Neuronal stem cell (in vitro differentiated cells): ENCODE data around the gene CNPY1.

ENCODE experiments used
- DNase-seq: peaks from one replicate; pipeline ENCODE4 v3.0.0-alpha.2; 2013; ENCODE audit warnings: low spot score
- H2AFZ ChIP-seq: one replicate; pipeline ENCODE4 v1.6.1; 2013; ENCODE audit warnings: mild to moderate bottlenecking, low read length, inconsistent platforms
- H2AK5ac ChIP-seq: 2 replicates; pipeline ENCODE4 v1.6.1; 2013; ENCODE audit warnings: low read depth, mild to moderate bottlenecking, inconsistent platforms, low read length, moderate library complexity, mixed read lengths
- H2BK120ac ChIP-seq: 2 replicates; pipeline ENCODE4 v1.6.1; 2013; ENCODE audit warnings: low read depth, mild to moderate bottlenecking, inconsistent platforms, low read length, moderate library complexity, mixed read lengths
- H2BK12ac ChIP-seq: one replicate; pipeline ENCODE4 v1.6.1; 2013; ENCODE audit warnings: low read length, inconsistent platforms
- H2BK15ac ChIP-seq: 2 replicates; pipeline ENCODE4 v1.6.1; 2013; ENCODE audit warnings: mild to moderate bottlenecking, low read length, inconsistent platforms, mixed read lengths
- H2BK5ac ChIP-seq: one replicate; pipeline ENCODE4 v1.6.1; 2013; ENCODE audit warnings: inconsistent platforms, mild to moderate bottlenecking, low read length, moderate library complexity
- H3K14ac ChIP-seq: one replicate; pipeline ENCODE4 v1.6.1; 2013; ENCODE audit warnings: low read length, inconsistent platforms
- H3K18ac ChIP-seq: 2 replicates; pipeline ENCODE4 v1.6.1; 2013; ENCODE audit warnings: low read length, inconsistent platforms
- H3K23ac ChIP-seq: 2 replicates; pipeline ENCODE4 v1.6.1; 2013; ENCODE audit warnings: low read depth, mild to moderate bottlenecking, mixed read lengths, low read length, inconsistent platforms; ENCODE audit not compliant: poor library complexity
- H3K27ac ChIP-seq: replicated peaks from 3 replicates; pipeline ENCODE4 v1.5.1; 2013; ENCODE audit warnings: low read length, inconsistent platforms
- H3K27me3 ChIP-seq, 3 experiments: 2 replicates each; pipeline ENCODE4 v1.6.1; 2013; ENCODE audit warnings: low read length in 3 of 3, mild to moderate bottlenecking in 2 of 3, inconsistent platforms in 1 of 3, low read depth in 1 of 3, mixed read lengths in 1 of 3, moderate library complexity in 1 of 3; ENCODE audit not compliant: control insufficient read depth in 3 of 3, insufficient read depth in 3 of 3
- H3K36me3 ChIP-seq, 2 donors: replicated peaks in 1 of 2; 2 replicates each; pipeline ENCODE4 v1.6.1; 2013; ENCODE audit warnings: low read length in 2 of 2; ENCODE audit not compliant: control insufficient read depth in 2 of 2, insufficient read depth in 2 of 2
- H3K4ac ChIP-seq: 2 replicates; pipeline ENCODE4 v1.6.1; 2013; ENCODE audit warnings: inconsistent platforms, mild to moderate bottlenecking, low read length, moderate library complexity
- H3K4me1 ChIP-seq, 2 donors: 1 replicate in 1 of 2; 2 replicates in 1 of 2; pipeline ENCODE4 v1.6.1; 2013; ENCODE audit warnings: low read length in 2 of 2, low read depth in 1 of 2; ENCODE audit not compliant: control insufficient read depth in 2 of 2, insufficient read depth in 1 of 2
- H3K4me2 ChIP-seq: one replicate; pipeline ENCODE4 v1.6.1; 2013; ENCODE audit warnings: mild to moderate bottlenecking, low read length, inconsistent platforms; ENCODE audit not compliant: insufficient read depth, poor library complexity, severe bottlenecking
- H3K4me3 ChIP-seq, 2 donors: 2 replicates each; pipeline ENCODE4 v1.5.1; 2013; ENCODE audit warnings: low read length in 2 of 2, mild to moderate bottlenecking in 2 of 2, inconsistent platforms in 1 of 2, moderate library complexity in 1 of 2
- H3K79me1 ChIP-seq: one replicate; pipeline ENCODE4 v1.6.1; 2013; ENCODE audit warnings: low read depth, mild to moderate bottlenecking, inconsistent platforms, low read length, moderate library complexity
- H3K9ac ChIP-seq: one replicate; pipeline ENCODE4 v1.6.1; 2013; ENCODE audit warnings: mild to moderate bottlenecking, low read depth, low read length, inconsistent platforms; ENCODE audit not compliant: poor library complexity
- H3K9me3 ChIP-seq, 2 donors: replicated peaks in 1 of 2; 2 replicates each; pipeline versions ENCODE3 to v1.6.1; 2013; ENCODE audit warnings: low read length in 2 of 2, mild to moderate bottlenecking in 2 of 2, inconsistent platforms in 1 of 2, low read depth in 1 of 2, mixed read lengths in 1 of 2, moderate library complexity in 1 of 2; ENCODE audit not compliant: control insufficient read depth in 2 of 2, insufficient read depth in 1 of 2
- H4K8ac ChIP-seq: one replicate; pipeline ENCODE4 v1.6.1; 2013; ENCODE audit warnings: low read depth, mild to moderate bottlenecking, inconsistent platforms, low read length, moderate library complexity
- H4K91ac ChIP-seq: one replicate; pipeline ENCODE4 v1.6.1; 2013; ENCODE audit warnings: low read length, low read depth, mild to moderate bottlenecking, inconsistent platforms; ENCODE audit not compliant: poor library complexity
- WGBS, 2 donors: extraction: QIAGEN DNeasy Blood & Tissue Kit; methylation state at CpG; one replicate each; pipeline ENCODE4 v1.1.7; 2013; ENCODE audit warnings: missing lambda C conversion rate in 2 of 2, mixed read lengths in 1 of 2; ENCODE audit not compliant: insufficient read length in 2 of 2, insufficient replicate concordance in 1 of 2; ENCODE audit errors: extremely low coverage in 2 of 2; 5-methylcytosine and 5-hydroxymethylcytosine counted together

Gene CNPY1

DNA sequence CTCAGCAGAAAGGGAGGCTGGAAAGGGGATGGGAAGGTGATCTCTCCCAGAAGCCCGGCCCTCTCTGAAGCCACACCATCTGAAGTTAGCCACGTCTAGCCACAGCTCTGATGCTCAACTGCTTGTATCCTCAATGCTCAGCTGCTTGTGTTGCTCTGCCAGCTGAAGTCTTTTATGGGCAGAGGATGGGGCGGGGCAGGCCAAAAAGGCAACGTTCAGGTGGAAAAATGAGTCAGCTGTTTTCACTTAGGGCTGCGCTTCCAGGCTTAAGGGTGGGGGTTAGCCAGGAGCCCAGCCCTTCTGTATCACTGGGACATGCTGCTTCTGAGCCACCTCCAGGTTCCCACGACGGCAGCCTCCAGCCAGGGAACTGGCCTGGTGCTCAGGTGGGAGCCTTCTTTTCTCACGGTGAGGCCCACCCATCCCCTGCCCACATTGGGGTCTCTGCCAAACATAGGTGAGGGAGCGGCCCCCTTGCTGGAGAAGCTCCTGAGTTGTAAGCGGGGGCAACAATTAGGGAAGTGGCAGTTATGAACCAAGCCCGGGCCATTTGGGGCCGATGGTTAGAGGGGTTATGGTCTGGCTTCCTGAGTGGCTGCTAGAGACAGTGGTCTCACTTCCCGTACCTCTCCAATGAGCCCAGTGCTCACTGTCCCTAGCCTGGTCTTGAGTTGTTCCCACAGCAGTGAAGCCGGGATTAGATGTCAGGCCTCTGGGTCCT, 44.9 kb upstream of the CNPY1 start:
- Histone ChIP-seq H4K8ac (no peak overlapping the region), H3K23ac (no peak overlapping the region), H3K4me2 (no peak overlapping the region), H3K9me3 (peaks cover 0 to 10% of the 10 kb centered on the region in 2 donors), H3K27ac (no peak overlapping the region), H3K9ac (peak overlapping the region; percentile 33), H3K14ac (no peak overlapping the region), H2BK12ac (no peak overlapping the region), H3K79me1 (no peaks in the 10 kb centered on the region), H2BK120ac (no peak overlapping the region), H3K4me1 (peaks cover 11 to 16% of the 10 kb centered on the region in 2 donors), H3K4me3 (no peak overlapping the region), H4K91ac (no peak overlapping the region), H3K4ac (no peak overlapping the region), H3K36me3 (no peaks in the 10 kb centered on the region), H2BK5ac (peak overlapping the region; percentile 3), H3K27me3 (no peaks in the 10 kb centered on the region), H2AK5ac (peak overlapping the region; percentile 14), H2BK15ac (no peak overlapping the region), H2AFZ (peak overlapping the region; percentile 82), H3K18ac (peak overlapping the region; percentile 15)
- no peak for DNase-seq
- no CpG with 5 or more reads among the region's 14 CpGs for WGBS, 2 donors

DNA sequence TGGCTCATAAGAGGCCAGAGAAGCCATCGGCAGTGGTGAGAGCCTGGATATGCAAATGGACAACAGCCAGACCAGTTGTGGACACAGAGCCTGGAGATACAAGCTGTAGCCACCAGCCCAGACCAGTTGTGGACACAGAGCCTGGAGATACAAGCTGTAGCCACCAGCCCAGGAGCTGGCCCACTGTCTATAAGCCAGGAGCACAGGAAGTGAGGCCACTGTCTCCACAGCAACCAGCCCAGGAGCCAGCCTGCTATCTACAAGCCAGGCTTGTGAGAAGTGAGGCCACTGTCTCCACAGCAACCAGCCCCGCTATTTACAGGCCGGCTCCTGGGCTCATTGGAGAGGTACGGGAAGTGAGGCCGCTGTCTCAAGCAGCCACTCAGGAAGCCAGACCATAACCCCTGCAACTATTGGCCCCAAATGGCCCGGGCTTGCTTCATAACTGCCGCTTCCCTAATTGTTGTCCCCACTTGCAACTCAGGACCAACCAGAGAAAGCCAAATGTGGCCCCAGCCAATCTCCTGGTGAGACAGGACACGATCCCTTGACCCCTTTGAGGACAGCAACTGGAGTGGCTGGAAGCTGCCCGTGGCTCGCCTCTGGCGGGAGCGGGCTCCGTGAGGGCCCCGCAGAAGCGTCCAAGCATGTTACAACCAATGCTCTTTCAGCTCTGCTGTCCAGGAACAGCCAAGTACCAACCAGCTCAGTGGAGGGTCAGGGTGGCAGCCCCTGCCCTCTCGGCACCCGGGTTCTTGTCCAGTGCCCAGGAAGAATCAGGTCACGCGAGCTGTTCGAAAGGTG, 44.1 kb upstream of the CNPY1 start:
- no peak for DNase-seq
- peak overlapping the region; percentile 14 for H2AK5ac ChIP-seq
- no peak overlapping the region for H2BK5ac ChIP-seq

DNA sequence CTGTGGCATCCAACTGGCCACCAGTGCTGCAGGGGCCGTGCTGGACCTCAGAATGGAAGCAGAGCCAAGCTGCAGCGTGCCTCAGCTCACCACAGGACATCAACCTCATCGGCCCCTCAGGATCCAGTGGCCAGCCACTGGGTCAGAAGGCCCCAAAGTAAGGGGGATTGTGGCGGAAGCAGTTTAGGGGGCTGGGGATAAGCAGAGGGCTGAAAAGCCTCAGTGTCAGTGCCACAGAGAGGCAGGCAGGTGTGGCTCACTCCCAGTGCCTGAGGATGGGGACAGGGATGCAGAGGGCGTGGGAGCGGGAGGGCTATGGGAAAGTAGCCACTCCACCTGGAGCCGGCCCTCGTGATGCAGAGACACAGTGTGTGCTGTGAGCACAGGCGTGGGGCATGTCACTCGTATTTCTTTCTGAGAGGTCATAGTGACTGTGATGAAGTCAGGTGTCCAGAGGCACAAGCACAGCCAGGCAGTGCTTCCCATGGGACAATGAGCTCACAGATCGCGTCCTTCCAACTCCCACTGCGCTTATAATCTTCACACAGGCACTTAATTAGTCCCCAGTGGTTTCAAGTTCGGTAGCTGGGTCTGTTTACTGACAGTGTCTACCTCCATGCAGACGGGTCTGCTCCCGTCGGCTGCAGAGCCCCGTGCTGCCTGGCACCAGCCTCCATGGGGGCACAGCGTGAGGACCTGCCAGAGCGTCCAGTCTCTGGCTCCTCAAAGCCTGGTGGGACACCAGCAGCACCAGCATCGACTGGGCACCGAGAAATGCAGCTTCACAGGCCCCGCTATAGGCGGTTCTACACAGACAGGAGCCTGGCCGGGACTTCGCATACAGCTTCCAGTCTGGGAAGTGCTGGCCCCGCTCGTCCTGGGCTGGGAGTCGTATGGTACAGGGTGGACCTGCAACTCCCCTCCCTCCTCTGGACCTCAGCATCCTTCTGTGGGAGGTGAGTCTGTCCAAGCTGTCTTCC, 42.9 kb upstream of the CNPY1 start:
- Histone ChIP-seq H4K91ac (no peak overlapping the region), H3K23ac (peak overlapping the region; percentile 76), H3K36me3 (no peaks in the 10 kb centered on the region), H3K14ac (no peak overlapping the region), H2AFZ (peak overlapping the region; percentile 82), H2BK15ac (no peak overlapping the region), H3K4me3 (peak overlapping the region in 1 of 2 donors; percentile 15), H3K27me3 (no peaks in the 10 kb centered on the region), H4K8ac (no peak overlapping the region), H2BK5ac (no peak overlapping the region), H2AK5ac (peak overlapping the region; percentile 25), H3K4ac (no peak overlapping the region), H3K27ac (no peak overlapping the region), H3K18ac (peak overlapping the region; percentile 35), H3K4me1 (peaks cover 5 to 16% of the 10 kb centered on the region in 2 donors), H2BK120ac (no peak overlapping the region), H2BK12ac (no peak overlapping the region), H3K9me3 (peaks cover 0 to 10% of the 10 kb centered on the region in 2 donors), H3K79me1 (no peaks in the 10 kb centered on the region), H3K4me2 (no peak overlapping the region), H3K9ac (no peak overlapping the region)
- no CpG with 5 or more reads among the region's 29 CpGs for WGBS, 2 donors
- no peak for DNase-seq

More for the DNA sequence above, 44.1 kb upstream of the CNPY1 start:
- H2AFZ ChIP-seq, result peak overlapping the region; percentile 82
- no peak overlapping the region for H3K4ac ChIP-seq
- H3K23ac ChIP-seq, result no peak overlapping the region
- H3K14ac ChIP-seq, result peak overlapping the region; percentile 25
- H3K9me3 ChIP-seq, result peaks cover 0 to 10% of the 10 kb centered on the region in 2 donors
- H4K91ac ChIP-seq, result no peak overlapping the region
- H2BK12ac ChIP-seq, result no peak overlapping the region
- H3K27me3 ChIP-seq, result no peaks in the 10 kb centered on the region
- peak overlapping the region; percentile 9 for H3K18ac ChIP-seq
- no peak overlapping the region for H4K8ac ChIP-seq
- no peak overlapping the region for H3K9ac ChIP-seq
- H3K36me3 ChIP-seq, result no peaks in the 10 kb centered on the region
- no peaks in the 10 kb centered on the region for H3K79me1 ChIP-seq
- H2BK120ac ChIP-seq, result no peak overlapping the region
- H3K4me1 ChIP-seq, result peaks cover 11 to 16% of the 10 kb centered on the region in 2 donors
- no peak overlapping the region for H3K4me3 ChIP-seq
- no CpG with 5 or more reads among the region's 20 CpGs for WGBS, 2 donors
- no peak overlapping the region for H3K27ac ChIP-seq
- no peak overlapping the region for H3K4me2 ChIP-seq
- H2BK15ac ChIP-seq, result no peak overlapping the region
